ENCODE data around the gene VTI1B.

GRCh38 chr14:67602995-67603545, 71.4 kb downstream of the VTI1B start:
- TF ChIP-seq CTCF (IDR thresholded peaks at IDR 0.05; ENCODE audit: low read depth, low read length, missing input control) = no peak
- TF ChIP-seq MAX (IDR thresholded peaks at IDR 0.05) = no peak
